NT2/D1 (cell line): ENCODE measurements around the gene CPXM2.

Source experiments
- SUZ12 ChIP-seq: IDR thresholded peaks from 2 replicates; pipeline ENCODE4 v1.6.1; 2011; ENCODE audit not compliant: insufficient read length, insufficient read depth; ENCODE audit errors: extremely low read depth
- ZNF274 ChIP-seq: IDR thresholded peaks from 2 replicates; pipeline ENCODE4 v1.6.1; 2011; ENCODE audit warnings: mild to moderate bottlenecking, low read depth, low read length

- TF ChIP-seq ZNF274, result no peak
- no peak for TF ChIP-seq SUZ12
Measured at GRCh38 chr10:123888256-123888655, 3.4 kb downstream of the CPXM2 start.
